Vagina (tissue), 2 donors: ENCODE data around the gene CC2D1A. TPM values are rescaled to one million over a fixed set of nuclear protein-coding genes. Genes with fewer than 3 reads are reported as not detected.

ENCODE experiments used
- DNase-seq, 2 donors: peaks; one replicate each; pipeline ENCODE4 v3.0.0-alpha.2; 2017; ENCODE audit errors: extremely low spot score in 2 of 2
- H3K27ac ChIP-seq: fragments of 200-600 bp; sonication (generic); one replicate; pipeline ENCODE4 v1.5.1; 2019
- H3K27me3 ChIP-seq: fragments of 200-600 bp; sonication (generic); one replicate; pipeline ENCODE4 v1.5.1; 2019
- H3K36me3 ChIP-seq, 2 donors: fragments of 200-600 bp; sonication (generic); one replicate each; pipeline ENCODE4 v1.5.1; 2017 to 2019
- H3K4me1 ChIP-seq: fragments of 200-600 bp; sonication (generic); one replicate; pipeline ENCODE4 v1.5.1; 2019
- H3K4me3 ChIP-seq, 2 donors: fragments of 200-600 bp; sonication (generic); 1 replicate in 1 of 2; 2 replicates in 1 of 2; pipeline ENCODE4 v1.5.1; 2016 to 2019
- H3K9me3 ChIP-seq: fragments of 200-600 bp; sonication (generic); one replicate; pipeline ENCODE4 v1.5.1; 2019
- CTCF ChIP-seq, 3 experiments: fragments of 450-650 bp in 2 of 3; fragments of 200-600 bp in 1 of 3; sonication (generic) in 1 of 3; IDR thresholded peaks; one replicate each; pipeline ENCODE4 v1.5.1; 2017 to 2019; ENCODE audit warnings: antibody characterized with exemption in 3 of 3, mild to moderate bottlenecking in 2 of 3, moderate library complexity in 2 of 3
- POLR2A ChIP-seq, 2 donors: fragments of 450-650 bp; IDR thresholded peaks; one replicate each; pipeline ENCODE4 v1.6.1; 2017; ENCODE audit warnings: antibody characterized with exemption in 2 of 2, mild to moderate bottlenecking in 2 of 2, moderate library complexity in 2 of 2
- POLR2AphosphoS5 ChIP-seq, 2 donors: sonication (generic); formaldehyde crosslinking; IDR thresholded peaks; one replicate each; pipeline ENCODE4 v1.9.0; 2017; ENCODE audit warnings: antibody characterized with exemption in 2 of 2, mild to moderate bottlenecking in 2 of 2, low read depth in 1 of 2; ENCODE audit not compliant: insufficient read depth in 1 of 2
- intact Hi-C: fragments of 100-400 bp; cut with DNase I; formaldehyde crosslinking; loops from one replicate; pipeline ENCODE4 v1.15.1; 2023
- total RNA-seq: library from RNA; depleted of rRNA; stranded (reverse); fragments of >200 nt; gene quantifications from one replicate; pipeline ENCODE4 v1.2.3, GENCODE V29; 2016

CC2D1A gene
- total RNA-seq, 1 donor from 2014 or later = 44.4 TPM

- H3K4me3 ChIP-seq = no peak overlapping the region
- H3K4me1 ChIP-seq = no peaks in the 10 kb centered on the region
- no peak for DNase-seq
- H3K9me3 ChIP-seq = no peaks in the 10 kb centered on the region
- peaks cover 0 to 40% of the 10 kb centered on the region in 2 donors for H3K36me3 ChIP-seq
- TF ChIP-seq POLR2AphosphoS5 (IDR thresholded peaks at IDR 0.05; ENCODE audit: insufficient read depth in 1 of 2, low read depth in 1 of 2) (no peak), CTCF (IDR thresholded peaks at IDR 0.05) (no peak), POLR2A (IDR thresholded peaks at IDR 0.05) (no peak)
- no peak overlapping the region for H3K27ac ChIP-seq
- intact Hi-C loops = no loop called here
- H3K27me3 ChIP-seq = no peaks in the 10 kb centered on the region
Observed at GRCh38 chr19:13929340-13929739, 23.3 kb downstream of the CC2D1A start.

GRCh38 chr19:13929956-13930355 is 24.0 kb downstream of the CC2D1A start:
- Histone ChIP-seq H3K4me1 (no peaks in the 10 kb centered on the region), H3K27ac (no peak overlapping the region), H3K9me3 (no peaks in the 10 kb centered on the region), H3K27me3 (no peaks in the 10 kb centered on the region), H3K36me3 (peaks cover 0 to 34% of the 10 kb centered on the region in 2 donors), H3K4me3 (no peak overlapping the region)
- TF ChIP-seq POLR2AphosphoS5 (IDR thresholded peaks at IDR 0.05; ENCODE audit: insufficient read depth in 1 of 2, low read depth in 1 of 2) (no peak), POLR2A (IDR thresholded peaks at IDR 0.05) (no peak)
- intact Hi-C loops = no loop called here
- DNase-seq = no peak

GRCh38 chr19:13930402-13930801 is 24.4 kb downstream of the CC2D1A start:
- intact Hi-C loops = no loop called here
- DNase-seq = no peak
- Histone ChIP-seq H3K4me1 (no peaks in the 10 kb centered on the region), H3K9me3 (no peaks in the 10 kb centered on the region), H3K4me3 (no peak overlapping the region), H3K27ac (no peak overlapping the region), H3K36me3 (peaks cover 0 to 30% of the 10 kb centered on the region in 2 donors), H3K27me3 (no peaks in the 10 kb centered on the region)
- no peak for TF ChIP-seq POLR2AphosphoS5 (IDR thresholded peaks at IDR 0.05; ENCODE audit: insufficient read depth in 1 of 2, low read depth in 1 of 2)
- no peak for TF ChIP-seq POLR2A (IDR thresholded peaks at IDR 0.05)
- TF ChIP-seq CTCF (IDR thresholded peaks at IDR 0.05) = no peak

GRCh38 chr19:13931391-13932148 is 25.6 kb downstream of the CC2D1A start:
- no peak for DNase-seq
- H3K36me3 ChIP-seq = peaks cover 0 to 21% of the 10 kb centered on the region in 2 donors
- no peak overlapping the region for H3K27ac ChIP-seq
- no peaks in the 10 kb centered on the region for H3K27me3 ChIP-seq
- intact Hi-C loops = no loop called here
- TF ChIP-seq POLR2AphosphoS5 (IDR thresholded peaks at IDR 0.05; ENCODE audit: insufficient read depth in 1 of 2, low read depth in 1 of 2) (no peak), POLR2A (IDR thresholded peaks at IDR 0.05) (no peak), CTCF (IDR thresholded peaks at IDR 0.05) (no peak)
- H3K4me3 ChIP-seq = no peak overlapping the region
- H3K9me3 ChIP-seq = no peaks in the 10 kb centered on the region
- no peaks in the 10 kb centered on the region for H3K4me1 ChIP-seq

- TF ChIP-seq POLR2AphosphoS5 (IDR thresholded peaks at IDR 0.05; ENCODE audit: insufficient read depth in 1 of 2, low read depth in 1 of 2) = no peak
- no peak for TF ChIP-seq POLR2A (IDR thresholded peaks at IDR 0.05)
- TF ChIP-seq CTCF (IDR thresholded peaks at IDR 0.05) = no peak
Observed at GRCh38 chr19:13932149-13932637, 26.2 kb downstream of the CC2D1A start.

More at GRCh38 chr19:13932149-13932637, 26.2 kb downstream of the CC2D1A start:
- Histone ChIP-seq H3K4me3 (no peak overlapping the region), H3K27ac (no peak overlapping the region), H3K4me1 (no peaks in the 10 kb centered on the region), H3K27me3 (no peaks in the 10 kb centered on the region), H3K9me3 (no peaks in the 10 kb centered on the region), H3K36me3 (peaks cover 0 to 15% of the 10 kb centered on the region in 2 donors)
- intact Hi-C loops = no loop called here
- DNase-seq = no peak
